ENCODE data around the gene STPG3.

Gene STPG3

DNA sequence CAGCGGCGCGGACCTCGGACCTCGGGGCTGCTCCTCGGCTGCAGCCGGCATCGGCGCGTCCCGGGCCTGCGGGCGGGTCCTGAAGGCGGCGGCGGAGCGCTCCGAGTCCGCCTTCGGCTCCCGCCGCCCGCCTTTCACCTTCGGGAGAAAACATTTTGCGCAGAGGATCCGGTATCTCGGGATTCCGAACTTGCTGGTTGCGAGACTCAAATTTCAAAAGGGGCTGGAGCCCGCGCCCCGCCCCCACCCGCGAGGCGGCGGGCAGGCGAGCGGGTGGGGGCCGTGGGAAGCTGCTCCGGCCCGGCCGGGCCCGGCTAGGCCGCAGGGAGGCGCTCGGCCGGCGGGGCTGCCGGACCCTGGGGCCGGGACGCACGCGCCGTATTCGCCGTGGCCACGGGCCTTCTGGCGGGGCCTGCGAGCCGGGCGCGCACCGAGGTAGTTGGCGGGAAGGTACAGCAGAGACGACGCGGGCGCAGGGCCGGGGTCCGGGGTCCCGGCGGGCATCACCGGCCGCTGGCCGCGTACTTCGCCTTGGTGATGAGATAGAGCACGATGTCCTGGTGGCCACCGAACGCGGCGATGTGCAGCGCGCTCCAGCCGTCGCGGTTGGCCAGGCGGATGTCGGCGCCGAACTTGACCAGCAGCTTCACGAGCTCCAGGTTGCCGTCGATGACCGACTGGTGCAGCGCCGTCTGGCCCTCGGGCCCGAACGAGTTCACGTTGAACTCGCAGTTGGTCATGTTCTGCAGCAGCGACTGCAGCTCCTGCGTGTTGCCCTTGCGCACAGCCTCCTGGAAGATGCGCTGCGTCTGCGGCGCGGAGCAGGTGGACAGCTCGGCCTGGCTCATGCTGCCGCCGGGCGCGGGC is 50.2 kb downstream of the STPG3 start:
- DNase-seq (ENCODE audit: low read depth in 2 of 2) = no peak

DNA sequence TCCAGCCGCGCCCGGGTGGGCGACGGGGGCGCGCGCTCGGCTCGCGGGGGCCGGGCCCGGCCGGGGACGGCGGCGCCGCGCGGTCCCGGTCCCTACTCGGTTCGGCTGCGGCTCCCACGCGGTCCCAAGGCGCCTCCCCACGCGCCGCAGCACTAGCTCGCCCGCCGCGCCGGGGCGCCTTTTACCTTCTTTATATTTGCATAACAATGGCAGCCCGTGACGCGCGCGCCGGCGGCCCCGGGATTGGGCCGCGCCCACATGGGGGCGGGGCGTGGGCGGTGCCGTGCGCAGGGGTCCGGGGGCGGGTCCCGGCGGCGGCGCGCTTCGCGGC is 51.0 kb downstream of the STPG3 start, which contains the start of gene NRARP:
TSS of gene NRARP (minus strand) at position 154 of the 331 bp plus-strand sequence. CDS start 343 bp downstream, outside the sequence.
- DNase-seq (ENCODE audit: low read depth in 2 of 2) = peak; percentile 82 to 86

DNA sequence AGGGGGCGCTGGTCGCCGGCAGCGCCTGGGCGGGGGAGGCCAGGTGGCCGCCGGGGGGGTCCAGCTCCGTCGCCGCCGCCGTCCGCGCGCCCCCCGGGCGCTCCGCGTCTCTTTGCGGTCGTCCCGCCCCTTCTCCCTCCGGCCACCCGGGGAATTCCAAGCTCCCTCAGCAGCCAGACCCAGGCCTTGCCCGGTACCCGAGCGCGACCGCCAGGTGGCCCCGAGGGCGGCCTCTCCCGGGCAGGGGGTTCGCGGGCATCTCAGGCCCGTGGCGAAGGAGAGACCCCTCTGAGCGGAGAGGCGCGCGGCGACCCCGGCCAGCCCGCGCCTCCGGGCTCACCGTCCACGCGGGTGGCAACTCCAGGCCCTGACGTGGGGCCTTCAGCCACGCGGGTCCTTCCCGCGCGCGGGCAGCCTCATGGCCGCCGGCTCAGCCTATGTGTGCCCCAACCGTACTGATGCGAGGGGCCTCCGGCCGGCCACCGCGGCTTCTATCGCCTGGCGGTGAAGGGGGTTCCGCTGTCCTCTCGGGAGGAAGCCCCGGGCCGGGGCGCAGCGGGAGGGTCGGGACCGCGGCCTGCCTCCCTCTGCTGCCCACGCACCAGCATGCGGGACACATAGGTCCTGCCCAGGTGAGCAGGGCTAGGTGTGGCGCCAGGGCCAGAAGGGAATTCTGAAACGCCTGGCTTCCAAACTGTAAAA is 51.5 kb downstream of the STPG3 start:
- DNase-seq (ENCODE audit: low read depth in 2 of 2) = peak in 1 of 2 experiments; percentile 48

All from stimulated activated CD4-positive, alpha-beta T cell treated with anti-CD3 and anti-CD28 coated beads, Interleukin-12 subunit alpha, Interleukin-12 subunit beta, amount 100 ng/mL, for 24 hours (primary cell).